ENCODE measurements around the gene RPS6KC1.
"Not testable (repeated sequence)": the region's sequence is repeated elsewhere in the genome, so short reads cannot be mapped to it uniquely, and the experiment has no call there.

RPS6KC1 gene

DNA sequence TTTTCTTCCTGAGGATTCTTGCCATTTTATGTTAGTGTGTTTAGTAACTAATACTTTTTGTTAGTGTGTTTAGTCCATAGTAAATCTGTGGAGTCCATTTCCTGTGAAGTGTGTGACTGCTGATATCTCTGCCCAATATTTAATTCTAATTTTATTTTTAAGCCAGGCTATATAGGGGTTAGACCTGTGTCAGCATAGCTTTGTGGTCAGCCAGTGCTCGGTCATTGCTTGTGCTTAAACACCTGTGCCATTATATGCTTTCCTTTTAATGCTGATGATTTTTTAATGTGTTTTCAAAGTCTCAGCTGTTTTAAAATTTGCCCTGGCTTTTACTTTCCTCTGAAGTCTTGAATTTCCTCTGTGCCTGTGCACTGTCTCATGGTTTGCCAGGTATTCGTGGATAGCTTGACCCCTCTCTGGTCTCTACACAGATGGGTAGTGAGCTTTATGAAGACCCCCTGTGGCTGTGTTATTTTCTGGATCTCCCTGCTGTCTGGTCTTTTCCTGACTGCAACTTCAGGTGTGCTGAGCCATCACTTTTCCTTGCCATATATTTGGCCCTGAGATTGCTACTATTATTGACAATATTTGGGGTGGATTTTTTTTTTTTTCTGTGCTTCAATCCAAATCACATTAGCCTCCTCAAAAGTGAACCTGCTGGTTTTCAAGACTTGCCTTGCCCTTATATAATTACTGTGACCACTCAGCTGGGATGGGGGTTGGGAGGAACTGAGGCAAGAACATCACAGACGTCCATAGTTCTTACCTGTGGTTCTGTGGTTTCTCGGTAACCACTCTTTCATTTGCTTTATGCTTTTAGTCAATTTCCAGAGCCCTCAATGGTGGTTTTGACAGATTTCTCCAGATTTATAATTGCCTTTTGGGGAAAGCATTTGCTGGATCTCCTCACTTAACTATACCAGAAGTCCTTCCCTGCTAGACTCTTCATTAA lies 59.6 kb downstream of the RPS6KC1 start:
- DNase-seq (ENCODE audit: low read depth): no peak

DNA sequence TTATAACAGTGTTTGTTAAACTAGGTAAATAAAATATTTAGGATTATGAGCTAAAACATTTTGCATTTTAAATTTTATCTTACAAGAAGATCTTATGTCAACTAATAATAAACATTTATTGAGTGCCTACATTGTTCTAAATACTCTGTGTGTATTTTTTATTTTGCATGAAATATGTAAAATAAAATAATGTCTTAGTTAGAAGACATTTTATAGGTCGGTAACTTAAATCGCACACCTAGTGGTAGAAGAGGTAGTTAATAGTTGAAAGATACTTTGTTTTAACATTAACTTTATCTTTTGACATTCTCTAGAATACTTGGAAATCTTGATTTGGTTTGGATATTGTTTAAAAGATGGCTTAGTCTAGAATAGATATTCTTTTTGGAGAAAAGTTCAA lies 60.5 kb downstream of the RPS6KC1 start:
- DNase-seq (ENCODE audit: low read depth): no peak

DNA sequence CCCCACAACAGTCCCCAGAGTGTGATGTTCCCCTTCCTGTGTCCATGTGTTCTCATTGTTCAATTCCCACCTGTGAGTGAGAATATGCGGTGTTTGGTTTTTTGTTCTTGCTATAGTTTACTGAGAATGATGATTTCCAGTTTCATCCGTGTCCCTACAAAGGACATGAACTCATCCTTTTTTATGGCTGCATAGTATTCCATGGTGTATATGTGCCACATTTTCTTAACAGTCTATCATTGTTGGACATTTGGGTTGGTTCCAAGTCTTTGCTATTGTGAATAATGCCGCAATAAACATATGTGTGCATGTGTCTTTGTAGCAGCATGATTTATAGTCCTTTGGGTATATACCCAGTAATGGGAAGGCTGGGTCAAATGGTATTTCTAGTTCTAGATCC lies 61.7 kb downstream of the RPS6KC1 start:
- DNase-seq (ENCODE audit: low read depth): not testable (repeated sequence)

- DNase-seq (ENCODE audit: low read depth): not testable (repeated sequence)
These were observed 66.7 kb downstream of the RPS6KC1 start for GRCh38 chr1:213117699-213118180.

DNA sequence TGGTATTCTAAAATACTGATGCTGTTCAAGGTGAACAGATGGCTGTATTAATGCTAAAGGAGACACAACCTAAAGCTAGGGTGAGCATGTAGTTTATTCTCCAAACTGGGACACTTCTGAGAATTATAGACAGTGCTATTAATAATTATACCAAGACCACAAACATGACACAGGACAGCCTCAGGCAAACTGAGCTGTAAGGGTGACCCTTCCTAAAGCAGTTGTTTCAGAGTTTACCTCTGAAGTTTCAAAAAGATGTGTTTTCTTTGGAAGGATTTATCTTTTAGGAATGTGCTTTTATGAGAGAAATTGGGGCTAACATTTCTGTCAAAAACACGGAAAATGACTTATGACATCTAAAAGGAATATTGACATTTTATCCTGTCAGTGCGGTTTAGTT lies 68.8 kb downstream of the RPS6KC1 start:
- no peak for DNase-seq (ENCODE audit: low read depth)

DNA sequence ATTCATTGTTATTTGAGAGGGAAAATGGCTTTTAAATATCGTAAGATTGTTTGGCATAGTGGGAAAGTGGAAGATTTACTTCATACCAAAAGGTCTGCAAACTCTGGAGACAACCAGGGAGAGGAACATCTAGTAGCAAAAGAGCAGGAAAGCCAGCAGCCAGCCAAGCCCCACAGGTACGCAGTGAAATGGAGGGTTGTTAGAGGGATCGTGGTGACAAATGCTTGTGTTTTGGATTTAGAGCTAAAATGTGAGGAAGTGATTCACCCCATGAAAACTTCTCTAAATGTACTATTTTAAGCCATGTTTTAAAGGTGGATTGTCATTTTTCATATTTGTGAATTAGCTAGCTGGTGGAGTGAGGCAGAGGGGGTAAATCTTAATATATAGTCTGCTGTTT lies 69.3 kb downstream of the RPS6KC1 start:
- no peak for DNase-seq (ENCODE audit: low read depth)

DNA sequence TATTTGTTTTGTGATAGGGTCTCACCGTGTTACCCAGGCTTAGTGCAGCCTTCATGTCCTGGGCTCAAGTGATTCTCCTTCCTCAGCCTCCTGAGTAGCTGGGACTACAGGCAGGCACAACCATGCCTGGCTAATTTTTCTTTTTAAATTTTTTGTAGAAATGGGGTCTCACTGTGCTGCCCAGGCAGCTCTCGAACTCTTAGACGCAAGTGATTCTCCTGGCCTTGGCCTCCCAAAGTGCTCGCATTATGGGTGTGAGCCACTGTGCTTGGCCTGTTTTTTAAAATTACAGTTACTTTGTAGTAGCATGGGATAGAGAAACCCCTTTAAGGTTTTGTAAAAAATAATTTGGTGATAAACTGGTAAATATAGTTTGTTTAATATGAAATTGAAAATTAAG lies 69.9 kb downstream of the RPS6KC1 start:
- no peak for DNase-seq (ENCODE audit: low read depth)

DNA sequence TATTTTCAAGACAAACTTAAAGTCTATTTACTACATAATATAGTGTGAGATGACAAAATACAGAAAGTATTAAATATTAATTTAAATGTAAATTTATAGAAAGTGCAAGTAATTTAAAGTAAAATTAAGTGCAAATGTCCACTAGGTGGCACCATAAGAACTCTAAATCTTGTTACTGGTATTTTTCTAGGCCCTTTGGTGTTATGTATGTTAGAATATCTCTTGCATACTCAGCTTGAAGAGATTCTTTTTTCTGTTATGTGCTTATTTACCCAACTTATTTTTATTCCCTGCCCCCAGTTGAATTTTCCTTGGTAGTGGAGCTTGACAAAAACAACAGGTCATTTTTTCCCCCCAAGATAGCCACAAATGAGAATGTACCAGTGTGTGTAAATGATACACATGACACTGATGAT lies 71.5 kb downstream of the RPS6KC1 start:
- no peak for DNase-seq (ENCODE audit: low read depth)

DNA sequence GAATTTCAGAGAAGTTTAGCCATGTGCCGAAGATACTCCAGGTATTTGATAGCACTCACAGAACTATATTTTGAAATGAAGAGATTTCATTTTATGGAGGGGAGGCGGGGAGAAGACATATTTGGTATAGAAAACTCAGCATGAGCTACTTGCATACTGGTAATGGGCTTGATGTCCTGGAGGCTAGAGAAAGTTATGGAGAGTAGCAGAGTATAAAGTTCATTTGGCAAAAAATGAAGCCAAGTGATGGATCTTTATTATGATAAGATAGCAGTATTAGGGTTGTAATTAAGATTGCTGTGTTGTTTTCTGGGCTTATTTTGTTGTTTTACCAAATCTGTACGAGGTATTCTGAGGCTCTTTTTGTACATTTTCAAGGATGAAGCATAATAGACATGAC lies 72.0 kb downstream of the RPS6KC1 start:
- no peak for DNase-seq (ENCODE audit: low read depth)

- no peak for DNase-seq (ENCODE audit: low read depth)
These were observed 72.5 kb downstream of the RPS6KC1 start for GRCh38 chr1:213123536-213123935.

DNA sequence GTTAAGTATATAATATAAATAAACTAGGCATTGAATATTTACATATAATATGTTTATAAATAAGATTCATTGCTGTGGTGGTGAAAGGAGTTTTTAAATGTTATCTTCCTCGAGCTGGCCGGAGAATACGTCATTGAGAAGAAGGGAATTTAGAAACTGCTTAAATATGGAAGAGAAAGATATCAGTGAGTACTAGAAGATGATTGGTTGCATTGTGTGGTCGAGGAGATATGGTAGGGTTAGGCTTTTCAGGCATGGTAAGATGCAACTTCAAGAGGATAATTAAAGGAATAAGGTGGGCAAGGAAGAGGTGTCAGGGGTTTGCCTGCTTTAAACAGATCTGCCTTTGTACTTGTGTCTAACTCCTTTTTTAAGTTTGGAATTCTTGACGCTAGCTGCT lies 73.5 kb downstream of the RPS6KC1 start:
- no peak for DNase-seq (ENCODE audit: low read depth)

DNA sequence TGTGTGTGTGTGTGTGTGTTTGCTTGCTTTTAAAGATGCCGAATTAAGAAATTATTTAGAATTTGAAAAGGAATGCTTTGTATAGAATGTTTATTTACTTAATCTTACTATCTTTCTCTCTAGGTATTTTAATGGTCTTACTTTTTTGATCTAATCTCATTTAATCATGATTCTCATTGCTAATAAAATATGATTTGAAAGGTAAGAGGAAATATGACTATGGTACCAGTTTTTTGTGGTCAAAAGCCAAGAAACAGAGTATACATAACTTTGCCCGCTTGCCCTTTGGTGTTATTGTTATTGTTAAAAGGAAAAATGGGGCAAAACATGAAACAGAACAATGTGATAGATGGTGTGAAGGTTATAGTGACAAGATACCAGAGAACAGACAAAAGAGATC lies 74.6 kb downstream of the RPS6KC1 start:
- DNase-seq (ENCODE audit: low read depth): no peak

- no peak for DNase-seq (ENCODE audit: low read depth)
These were observed 76.0 kb downstream of the RPS6KC1 start for GRCh38 chr1:213127074-213127473.

- DNase-seq (ENCODE audit: low read depth): no peak
These were observed 81.0 kb downstream of the RPS6KC1 start for GRCh38 chr1:213131851-213132655.

DNA sequence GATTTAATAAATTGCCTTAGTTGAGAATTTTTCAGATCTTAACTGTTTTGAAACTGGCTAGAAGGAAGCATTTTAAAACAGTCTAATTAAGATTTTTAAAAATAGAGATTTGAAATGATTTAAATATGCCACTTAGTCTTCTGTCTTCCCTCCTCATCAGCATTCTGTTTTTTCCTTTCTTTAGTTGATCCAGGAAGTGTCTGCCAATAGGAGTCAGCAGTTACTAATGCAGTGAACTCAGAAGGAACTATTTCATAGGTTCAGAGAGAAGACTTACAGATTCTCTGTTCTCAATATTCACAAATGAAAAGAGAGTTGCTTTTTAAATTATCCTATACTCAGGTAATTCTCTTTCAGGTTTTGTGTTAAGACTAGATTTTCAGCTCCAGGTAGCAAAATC lies 84.5 kb downstream of the RPS6KC1 start:
- DNase-seq (ENCODE audit: low read depth): no peak

GRCh38 chr1:213136190-213136917 lies 85.3 kb downstream of the RPS6KC1 start:
- DNase-seq (ENCODE audit: low read depth): no peak

GRCh38 chr1:213138391-213138790 lies 87.3 kb downstream of the RPS6KC1 start:
- DNase-seq (ENCODE audit: low read depth): no peak

DNA sequence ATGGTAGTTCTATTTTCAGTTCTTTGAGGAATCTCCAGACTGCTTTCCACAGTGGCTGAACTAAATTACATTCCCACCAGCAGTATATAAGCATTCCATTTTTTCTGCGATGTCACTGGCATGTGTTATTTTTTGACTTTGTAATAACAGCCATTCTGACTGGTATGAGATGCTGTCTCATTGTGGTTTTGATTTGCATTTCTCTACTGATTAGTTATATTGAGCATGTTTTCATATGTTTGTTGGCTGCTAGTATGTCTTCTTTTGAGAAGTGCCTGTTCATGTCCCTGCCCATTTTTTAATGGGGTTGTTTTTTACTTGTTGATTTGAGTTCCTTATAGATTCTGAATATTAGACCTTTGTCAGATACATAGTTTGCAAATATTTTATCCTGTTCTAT lies 87.9 kb downstream of the RPS6KC1 start:
- DNase-seq (ENCODE audit: low read depth): no peak

DNA sequence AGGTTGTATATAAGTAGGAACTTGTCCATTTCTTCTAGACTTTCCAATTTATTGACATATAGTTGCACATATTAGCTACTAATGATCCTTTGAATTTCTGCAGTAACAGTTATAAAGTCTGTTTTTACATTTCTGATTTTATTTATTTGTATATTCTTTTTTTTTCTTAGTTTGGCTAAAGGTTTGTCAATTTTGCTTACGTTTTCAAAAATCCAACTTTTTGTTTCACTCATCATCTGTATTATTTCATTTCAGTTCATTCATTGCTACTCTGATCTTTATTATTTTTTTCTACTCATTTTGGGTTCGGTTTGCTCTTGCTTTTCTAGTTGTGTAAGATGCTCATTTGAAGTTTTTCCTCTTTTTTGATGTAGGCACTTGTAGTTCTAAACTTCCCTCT lies 97.9 kb downstream of the RPS6KC1 start:
- no peak for DNase-seq (ENCODE audit: low read depth)

GRCh38 chr1:213150090-213150489 lies 99.0 kb downstream of the RPS6KC1 start:
- DNase-seq (ENCODE audit: low read depth): not testable (repeated sequence)

DNA sequence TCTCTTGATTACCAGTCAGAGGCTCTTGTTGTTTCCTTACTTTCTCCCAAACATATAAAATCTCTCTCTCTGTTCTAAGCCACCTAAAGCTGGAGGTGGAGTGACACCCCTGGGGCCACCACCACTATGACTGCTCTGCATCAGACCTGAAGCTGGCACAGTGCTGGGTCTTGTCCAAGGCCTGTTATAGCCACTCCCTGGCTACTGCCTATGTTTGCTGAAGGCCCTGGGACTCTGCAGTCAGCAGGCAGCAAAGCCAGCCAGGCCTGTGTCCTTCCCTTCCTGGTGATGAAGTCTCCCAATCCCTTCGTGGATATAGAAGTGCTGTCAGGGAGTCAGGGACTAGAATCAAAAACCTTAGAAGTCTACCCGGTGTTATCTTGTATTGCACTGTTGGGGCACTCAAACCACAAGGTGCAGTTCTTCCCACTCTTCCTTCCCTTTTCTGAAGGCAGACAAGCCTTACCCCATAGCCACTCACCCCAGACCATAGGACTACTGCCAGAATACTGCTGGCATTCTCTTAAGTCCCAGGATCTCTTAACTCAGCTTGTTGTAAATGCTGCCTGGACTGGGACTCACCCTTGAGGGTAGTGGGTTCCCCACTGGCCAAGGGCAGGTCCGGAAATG lies 103.1 kb downstream of the RPS6KC1 start:
- DNase-seq (ENCODE audit: low read depth): no peak

- no peak for DNase-seq (ENCODE audit: low read depth)
These were observed 108.3 kb downstream of the RPS6KC1 start for GRCh38 chr1:213159376-213159775.

Measured in activated T-cell treated with anti-CD3 and anti-CD28 coated beads for 24 hours (primary cell).